Measurements from ENCODE around the gene CCSER1. TPM values are rescaled to one million over a fixed set of nuclear protein-coding genes. Genes with fewer than 3 reads are reported as not detected.

Gene CCSER1
- total and polyA plus RNA-seq, 2 of the 8 experiments (the other 6 are each of a cell fraction or from before 2014, with no cell fraction given): 0.26 to 0.84 TPM

- H3K23ac ChIP-seq (ENCODE audit: insufficient read length): no peak overlapping the region
- whole genome bisulfite sequencing, 2 experiments (ENCODE audit: extremely low coverage in 1 of 2, insufficient coverage in 1 of 2, insufficient read length in 1 of 2, insufficient replicate concordance in 2 of 2, low coverage in 1 of 2, low lambda C conversion rate in 2 of 2, missing lambda C conversion rate in 1 of 2): 95% methylated on average over 1 of the region's 1 CpG; no CpG with 5 or more reads in 1 of the 2 experiments
- no peaks in the 10 kb centered on the region; a peak in 1 of 4 replicates for H3K9me3 ChIP-seq (ENCODE audit: insufficient read depth in 2 of 2, low read depth in 1 of 2, low read length in 1 of 2)
- H2AK5ac ChIP-seq (ENCODE audit: low read depth, low read length): no peak overlapping the region
- FAIRE-seq: no peak
- H3K4ac ChIP-seq (replicated peaks; ENCODE audit: insufficient read length, low read depth, low read length): no peak overlapping the region
- no peaks in the 10 kb centered on the region for H3K79me2 ChIP-seq (ENCODE audit: control insufficient read depth in 1 of 2, insufficient read depth in 2 of 2, low read length in 2 of 2)
- H3K79me1 ChIP-seq (ENCODE audit: low read depth, low read length): no peaks in the 10 kb centered on the region
- no peak overlapping the region for H2BK120ac ChIP-seq (replicated peaks; ENCODE audit: low read depth, low read length)
- H2BK12ac ChIP-seq (ENCODE audit: low read depth, low read length): no peak overlapping the region
- no peak overlapping the region for H2AFZ ChIP-seq (ENCODE audit: low read length)
- H2BK5ac ChIP-seq (ENCODE audit: low read depth, low read length): no peak overlapping the region
- H4K5ac ChIP-seq (ENCODE audit: insufficient read length, low read depth, low read length): no peak overlapping the region
- H3K23me2 ChIP-seq (ENCODE audit: low read depth, low read length): no peaks in the 10 kb centered on the region
- no peak overlapping the region for H2BK20ac ChIP-seq (ENCODE audit: low read length)
- H3K4me3 ChIP-seq (ENCODE audit: extremely low read depth in 1 of 4, insufficient read depth in 2 of 4, low read depth in 3 of 4, low read length in 4 of 4): no peak overlapping the region
- no peak overlapping the region for H4K91ac ChIP-seq (replicated peaks; ENCODE audit: insufficient read length, low read length)
- ChIA-PET POLR2A (ENCODE audit: partially characterized antibody) (no interaction called here), CTCF (ENCODE audit: partially characterized antibody) (no interaction called here)
- no peaks in the 10 kb centered on the region for H3K4me1 ChIP-seq (replicated peaks in 1 of 4; ENCODE audit: control insufficient read depth in 3 of 4, insufficient read depth in 4 of 4, low read length in 3 of 4)
- DNase-seq (ENCODE audit: low read depth in 1 of 2, low spot score in 2 of 2): no peak
- no peak overlapping the region for H3K14ac ChIP-seq (ENCODE audit: insufficient read length)
- no peak overlapping the region for H4K8ac ChIP-seq (ENCODE audit: extremely low read depth, insufficient read depth, low read length)
- no peaks in the 10 kb centered on the region for H3K36me3 ChIP-seq (ENCODE audit: control insufficient read depth in 2 of 4, insufficient read depth in 4 of 4, low read length in 3 of 4)
- no peak overlapping the region for H2BK15ac ChIP-seq (ENCODE audit: low read length)
- no peaks in the 10 kb centered on the region for H4K20me1 ChIP-seq (replicated peaks in 1 of 2; ENCODE audit: control insufficient read depth in 1 of 2, insufficient read depth in 2 of 2, low read length in 2 of 2)
- no peak overlapping the region for H3K27ac ChIP-seq (ENCODE audit: low read depth, low read length)
- no peaks in the 10 kb centered on the region; a peak in 1 of 7 replicates for H3K27me3 ChIP-seq (replicated peaks in 1 of 4; ENCODE audit: control insufficient read depth in 3 of 4, extremely low read depth in 1 of 4, insufficient read depth in 3 of 4, low read length in 3 of 4)
- H3K9ac ChIP-seq (replicated peaks in 1 of 4; ENCODE audit: extremely low read depth in 1 of 4, low read depth in 3 of 4, low read length in 3 of 4): no peak overlapping the region
- H3K4me2 ChIP-seq (ENCODE audit: insufficient read depth in 1 of 2, low read depth in 2 of 2, low read length in 2 of 2): no peak overlapping the region
- H3K56ac ChIP-seq (replicated peaks; ENCODE audit: insufficient read length, low read depth, low read length): no peak overlapping the region
- H3K18ac ChIP-seq (ENCODE audit: extremely low read depth, low read length): no peak overlapping the region
- TF ChIP-seq SAP30 (IDR thresholded peaks at IDR 0.05; ENCODE audit: insufficient read depth, insufficient replicate concordance, low read length) (no peak), POLR2A (IDR thresholded peaks at IDR 0.05; ENCODE audit: control extremely low read depth in 1 of 2, low read depth in 2 of 2, low read length in 2 of 2) (no peak), JUND (IDR thresholded peaks at IDR 0.05; ENCODE audit: low read length) (no peak), POU5F1 (IDR thresholded peaks at IDR 0.05; ENCODE audit: low read depth, low read length) (no peak)
Measured at GRCh38 chr4:90780193-90780592, 653.0 kb downstream of the CCSER1 start.
